HepG2 (cell line): ENCODE data around the gene SLC23A2. TPM values are rescaled to one million over a fixed set of nuclear protein-coding genes. Genes with fewer than 3 reads are reported as not detected.

Experiments used
- ATF2 ChIP-seq: sonication (generic); formaldehyde crosslinking; IDR thresholded peaks from 2 replicates; pipeline ENCODE4 v1.4.0; 2020; ENCODE audit warnings: missing genetic modification reagents
- ATM ChIP-seq: fragments of 450-650 bp; IDR thresholded peaks from 2 replicates; pipeline ENCODE4 v1.7.1; 2017; ENCODE audit warnings: mild to moderate bottlenecking, borderline replicate concordance
- HOXA9 ChIP-seq: sonication (generic); formaldehyde crosslinking; IDR thresholded peaks from 2 replicates; pipeline ENCODE4 v1.8.1; 2022; ENCODE audit warnings: missing genetic modification reagents, mild to moderate bottlenecking, moderate library complexity, borderline replicate concordance
- KDM4B ChIP-seq: sonication (generic); formaldehyde crosslinking; IDR thresholded peaks from 2 replicates; pipeline ENCODE4 v1.4.0; 2020; ENCODE audit warnings: missing genetic modification reagents
- KLF16 ChIP-seq, 2 experiments: sonication (generic) in 1 of 2; formaldehyde crosslinking in 1 of 2; IDR thresholded peaks; 2 replicates each; pipeline versions ENCODE4 v1.6.1 to v1.8.0; 2016 to 2023; ENCODE audit warnings: missing genetic modification reagents in 2 of 2, missing compliant biosample characterization in 1 of 2
- MLXIP ChIP-seq: sonication (generic); formaldehyde crosslinking; IDR thresholded peaks from 2 replicates; pipeline ENCODE4 v1.9.0; 2021; ENCODE audit warnings: missing genetic modification reagents, borderline replicate concordance
- SCMH1 ChIP-seq: sonication (generic); formaldehyde crosslinking; IDR thresholded peaks from 2 replicates; pipeline ENCODE4 v1.9.0; 2021; ENCODE audit warnings: missing genetic modification reagents, mild to moderate bottlenecking, borderline replicate concordance
- TAF15 ChIP-seq: fragments of 200-400 bp; formaldehyde crosslinking; IDR thresholded peaks from one replicate; pipeline ENCODE4 v1.6.1; 2018; ENCODE audit warnings: mild to moderate bottlenecking, low read depth, low read length; ENCODE audit not compliant: poor library complexity, severe bottlenecking
- XBP1 ChIP-seq: sonication (generic); formaldehyde crosslinking; IDR thresholded peaks from 2 replicates; pipeline ENCODE4 v1.5.0; 2020; ENCODE audit warnings: missing genetic modification reagents
- ZBTB26 ChIP-seq: IDR thresholded peaks from 2 replicates; pipeline ENCODE4 v1.6.1; 2016; ENCODE audit warnings: missing compliant biosample characterization, missing genetic modification reagents, borderline replicate concordance
- ZBTB38 ChIP-seq: sonication (generic); formaldehyde crosslinking; IDR thresholded peaks from 2 replicates; pipeline ENCODE4 v1.5.1; 2020; ENCODE audit warnings: mild to moderate bottlenecking, missing genetic modification reagents
- ZKSCAN8 ChIP-seq: IDR thresholded peaks from 2 replicates; pipeline ENCODE4 v1.6.1; 2016; ENCODE audit warnings: borderline replicate concordance, missing genetic modification reagents, missing compliant biosample characterization
- ZMAT5 ChIP-seq: sonication (generic); formaldehyde crosslinking; IDR thresholded peaks from 2 replicates; pipeline ENCODE4 v1.5.0; 2020; ENCODE audit warnings: mild to moderate bottlenecking, low read depth, missing genetic modification reagents, borderline replicate concordance
- ZNF230 ChIP-seq: sonication (generic); formaldehyde crosslinking; IDR thresholded peaks from 2 replicates; pipeline ENCODE4 v1.4.0; 2020; ENCODE audit warnings: mild to moderate bottlenecking, missing genetic modification reagents
- ZNF431 ChIP-seq: sonication (generic); formaldehyde crosslinking; IDR thresholded peaks from 2 replicates; pipeline ENCODE4 v1.9.0; 2022; ENCODE audit warnings: missing genetic modification reagents, low read depth, mild to moderate bottlenecking, borderline replicate concordance
- ZNF670 ChIP-seq: sonication (generic); formaldehyde crosslinking; IDR thresholded peaks from 2 replicates; pipeline ENCODE4 v1.8.0; 2022; ENCODE audit warnings: mild to moderate bottlenecking, missing genetic modification reagents, borderline replicate concordance
- ZNF674 ChIP-seq: sonication (generic); formaldehyde crosslinking; IDR thresholded peaks from 2 replicates; pipeline ENCODE4 v1.5.0; 2020; ENCODE audit warnings: low read depth, mild to moderate bottlenecking, missing genetic modification reagents
- ZNF850 ChIP-seq: sonication (generic); formaldehyde crosslinking; conservative IDR thresholded peaks from 2 replicates; pipeline ENCODE4 v1.9.0; 2021; ENCODE audit warnings: mild to moderate bottlenecking, missing genetic modification reagents
- polyA plus RNA-seq, 8 experiments: library from polyadenylated mRNA; depleted of rRNA in 3 of 8; stranded (reverse) in 7 of 8; unstranded in 1 of 8; fragments of >200 nt; fragmentation: Illumina TruSeq in 4 of 8; extraction: Trizol in 4 of 8; gene quantifications; 2 replicates each; pipeline versions ENCODE4 v1.2.1 to v1.2.3, GENCODE V29; 2011 to 2016; ENCODE audit warnings: low read depth in 4 of 8, missing spikeins in 1 of 8, mixed read lengths in 1 of 8; ENCODE audit not compliant: insufficient read depth in 1 of 8
- total RNA-seq, 5 experiments: library from RNA; depleted of rRNA; stranded (reverse); fragments of >200 nt; fragmentation: Illumina TruSeq; extraction: Trizol; gene quantifications; 2 replicates each; pipeline ENCODE4 v1.2.3, GENCODE V29; 2016; ENCODE audit warnings: low read depth in 1 of 5

Gene SLC23A2
- total and polyA plus RNA-seq, 2 of the 13 experiments (the other 11 are each of a cell fraction or from before 2014, with no cell fraction given): 42.2 to 51.2 TPM

GRCh38 chr20:5000263-5001173 lies 792 bp downstream of the SLC23A2 start (continued):
- TF ChIP-seq ZBTB26 (CRISPR knock-in tag) (no peak; the same call in 1 of the 2 replicates), ZNF850 (CRISPR knock-in tag) (no peak), HOXA9 (no peak), KDM4B (CRISPR knock-in tag) (no peak), ZMAT5 (no peak), SCMH1 (CRISPR knock-in tag) (no peak), ATM (no peak), ZKSCAN8 (CRISPR knock-in tag) (no peak), ATF2 (CRISPR knock-in tag) (no peak; the same call in 1 of the 2 replicates), KLF16 (CRISPR knock-in tag; IDR thresholded peaks at IDR 0.05) (peak in 1 of 2 experiments; percentile 83; a peak in 2 of 4 replicates), ZNF230 (CRISPR knock-in tag) (0 out of 2 replicates have a peak, but pooled peaks have one; percentile 70), ZNF674 (no peak), MLXIP (CRISPR knock-in tag) (0 out of 2 replicates have a peak, but pooled peaks have one; percentile 20), ZNF431 (CRISPR knock-in tag) (no peak), ZBTB38 (CRISPR knock-in tag) (peak; percentile 39; the same call in 1 of the 2 replicates), XBP1 (CRISPR knock-in tag) (no peak), ZNF670 (CRISPR knock-in tag) (0 out of 2 replicates have a peak, but pooled peaks have one; percentile 59), TAF15 (no peak)
